Neutrophil (primary cell): ENCODE measurements around the gene C3orf22.

Source experiments
- H3K27ac ChIP-seq: fragments of 200-600 bp; sonication (generic); 2 replicates; pipeline ENCODE4 v1.5.1; 2016; ENCODE audit warnings: mild to moderate bottlenecking, moderate library complexity
- H3K27me3 ChIP-seq: fragments of 200-600 bp; sonication (generic); 2 replicates; pipeline ENCODE4 v1.6.0; 2016; ENCODE audit warnings: mild to moderate bottlenecking
- H3K36me3 ChIP-seq: fragments of 200-600 bp; sonication (generic); 2 replicates; pipeline ENCODE4 v1.5.1; 2017
- H3K4me1 ChIP-seq, 2 experiments: fragments of 200-600 bp in 1 of 2; sonication (generic) in 1 of 2; 1 replicate in 1 of 2; 2 replicates in 1 of 2; pipeline versions ENCODE4 v1.5.1 to v1.6.1; 2013 to 2016; ENCODE audit warnings: low read depth in 1 of 2, low read length in 1 of 2, mild to moderate bottlenecking in 1 of 2, moderate library complexity in 1 of 2; ENCODE audit not compliant: control insufficient read depth in 1 of 2, insufficient read depth in 1 of 2
- H3K4me3 ChIP-seq, 2 experiments: fragments of 200-600 bp in 1 of 2; sonication (generic) in 1 of 2; 1 replicate in 1 of 2; 2 replicates in 1 of 2; pipeline ENCODE4 v1.5.1; 2013 to 2016; ENCODE audit warnings: low read depth in 1 of 2, low read length in 1 of 2, mild to moderate bottlenecking in 1 of 2, moderate library complexity in 1 of 2
- H3K9me3 ChIP-seq: fragments of 200-600 bp; sonication (generic); 2 replicates; pipeline ENCODE4 v1.5.1; 2016
- CTCF ChIP-seq: fragments of 200-600 bp; sonication (generic); IDR thresholded peaks from 2 replicates; pipeline ENCODE4 v1.5.1; 2016; ENCODE audit warnings: antibody characterized with exemption

The C3orf22 gene

GRCh38 chr3:126501736-126502135 lies 57.0 kb downstream of the C3orf22 start:
- no peaks in the 10 kb centered on the region for H3K27me3 ChIP-seq
- H3K9me3 ChIP-seq = no peaks in the 10 kb centered on the region
- peaks cover 12 to 14% of the 10 kb centered on the region in 2 experiments for H3K4me1 ChIP-seq
- H3K4me3 ChIP-seq = no peak overlapping the region
- H3K27ac ChIP-seq = no peak overlapping the region
- H3K36me3 ChIP-seq = no peaks in the 10 kb centered on the region
- no peak for TF ChIP-seq CTCF

GRCh38 chr3:126501054-126501453 lies 57.7 kb downstream of the C3orf22 start:
- no peaks in the 10 kb centered on the region for H3K9me3 ChIP-seq
- no peak for TF ChIP-seq CTCF
- no peak overlapping the region for H3K4me3 ChIP-seq
- H3K4me1 ChIP-seq = peaks cover 14 to 19% of the 10 kb centered on the region in 2 experiments
- H3K27me3 ChIP-seq = no peaks in the 10 kb centered on the region
- H3K27ac ChIP-seq = no peak overlapping the region
- H3K36me3 ChIP-seq = no peaks in the 10 kb centered on the region

DNA sequence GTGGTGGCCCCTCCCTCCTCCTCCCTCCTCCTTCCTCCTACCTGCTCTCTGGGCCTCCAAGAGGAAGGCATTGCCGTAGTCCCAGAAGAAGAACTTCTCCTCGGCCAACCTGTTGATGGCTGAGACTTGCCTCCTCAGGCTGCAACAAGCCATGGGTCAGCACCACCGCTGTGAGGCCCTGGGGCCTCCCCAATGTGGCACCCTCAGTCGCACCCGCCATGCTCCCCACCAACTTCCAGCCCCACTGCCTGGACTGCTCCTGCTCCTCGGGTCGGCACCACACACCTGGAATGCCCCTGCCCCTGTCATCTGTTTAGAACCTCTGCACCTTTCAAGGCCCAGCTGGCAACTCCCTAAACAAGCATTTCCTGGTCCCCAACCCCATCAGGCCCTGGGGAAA lies 58.7 kb downstream of the C3orf22 start:
- Histone ChIP-seq H3K9me3 (no peaks in the 10 kb centered on the region), H3K4me3 (no peak overlapping the region), H3K27me3 (no peaks in the 10 kb centered on the region), H3K4me1 (peaks cover 14 to 19% of the 10 kb centered on the region in 2 experiments), H3K27ac (no peak overlapping the region), H3K36me3 (no peaks in the 10 kb centered on the region)
- TF ChIP-seq CTCF = no peak
